Measurements from ENCODE around the gene SKAP1. TPM values are rescaled to one million over a fixed set of nuclear protein-coding genes. Genes with fewer than 3 reads are reported as not detected.

SKAP1 gene
- not detected for polyA plus RNA-seq (2012; ENCODE audit: insufficient read depth, insufficient read length, low read depth)

- no peak for DNase-seq
- Histone ChIP-seq H3K36me3 (no peaks in the 10 kb centered on the region), H3K4me3 (ENCODE audit: low read depth, low read length) (no peak within 1 kb of the TSS), H3K4me1 (no peaks in the 10 kb centered on the region), H3K27me3 (peaks cover 93% of the 10 kb centered on the region), H3K9me3 (no peaks in the 10 kb centered on the region)
- no peak for TF ChIP-seq CTCF (IDR thresholded peaks at IDR 0.05; ENCODE audit: low read depth, low read length)
These were observed at the start of gene SKAP1 for GRCh38 chr17:48429638-48430586. Gene SKAP1, minus strand, starts transcription at chr17:48430214.

GRCh38 chr17:48479014-48479402 is 49.0 kb upstream of the SKAP1 start:
- no peak for DNase-seq
- no peaks in the 10 kb centered on the region for H3K9me3 ChIP-seq
- no peak for TF ChIP-seq CTCF (IDR thresholded peaks at IDR 0.05; ENCODE audit: low read depth, low read length)
- peaks cover 42% of the 10 kb centered on the region for H3K27me3 ChIP-seq
- no peak overlapping the region for H3K4me3 ChIP-seq (ENCODE audit: low read depth, low read length)
- no peaks in the 10 kb centered on the region for H3K4me1 ChIP-seq
- H3K36me3 ChIP-seq, result no peaks in the 10 kb centered on the region

- no peak for DNase-seq
- H3K9me3 ChIP-seq, result no peaks in the 10 kb centered on the region
- no peaks in the 10 kb centered on the region for H3K36me3 ChIP-seq
- TF ChIP-seq CTCF (IDR thresholded peaks at IDR 0.05; ENCODE audit: low read depth, low read length), result no peak
- no peaks in the 10 kb centered on the region for H3K4me1 ChIP-seq
- peaks cover 36% of the 10 kb centered on the region for H3K27me3 ChIP-seq
- no peak overlapping the region for H3K4me3 ChIP-seq (ENCODE audit: low read depth, low read length)
These were observed 48.4 kb upstream of the SKAP1 start for GRCh38 chr17:48478224-48479013.

GRCh38 chr17:48477221-48477620 is 47.2 kb upstream of the SKAP1 start:
- H3K4me3 ChIP-seq (ENCODE audit: low read depth, low read length), result no peak overlapping the region
- H3K36me3 ChIP-seq, result no peaks in the 10 kb centered on the region
- no peaks in the 10 kb centered on the region for H3K9me3 ChIP-seq
- TF ChIP-seq CTCF (IDR thresholded peaks at IDR 0.05; ENCODE audit: low read depth, low read length), result no peak
- H3K27me3 ChIP-seq, result peaks cover 31% of the 10 kb centered on the region
- DNase-seq, result no peak
- H3K4me1 ChIP-seq, result no peaks in the 10 kb centered on the region

- H3K27me3 ChIP-seq, result peaks cover 55% of the 10 kb centered on the region
- TF ChIP-seq CTCF (IDR thresholded peaks at IDR 0.05; ENCODE audit: low read depth, low read length), result no peak
- no peaks in the 10 kb centered on the region for H3K4me1 ChIP-seq
- H3K36me3 ChIP-seq, result no peaks in the 10 kb centered on the region
- no peak for DNase-seq
- H3K4me3 ChIP-seq (ENCODE audit: low read depth, low read length), result no peak overlapping the region
- no peaks in the 10 kb centered on the region for H3K9me3 ChIP-seq
These were observed 42.6 kb upstream of the SKAP1 start for GRCh38 chr17:48472411-48473281.

Data from BE2C (cell line).